ENCODE data around the gene SLC5A8. TPM values are rescaled to one million over a fixed set of nuclear protein-coding genes. Genes with fewer than 3 reads are reported as not detected.

Gene SLC5A8
- total and polyA plus RNA-seq, 2 of the 4 experiments (the other 2 are of a cell fraction), result not detected

DNA sequence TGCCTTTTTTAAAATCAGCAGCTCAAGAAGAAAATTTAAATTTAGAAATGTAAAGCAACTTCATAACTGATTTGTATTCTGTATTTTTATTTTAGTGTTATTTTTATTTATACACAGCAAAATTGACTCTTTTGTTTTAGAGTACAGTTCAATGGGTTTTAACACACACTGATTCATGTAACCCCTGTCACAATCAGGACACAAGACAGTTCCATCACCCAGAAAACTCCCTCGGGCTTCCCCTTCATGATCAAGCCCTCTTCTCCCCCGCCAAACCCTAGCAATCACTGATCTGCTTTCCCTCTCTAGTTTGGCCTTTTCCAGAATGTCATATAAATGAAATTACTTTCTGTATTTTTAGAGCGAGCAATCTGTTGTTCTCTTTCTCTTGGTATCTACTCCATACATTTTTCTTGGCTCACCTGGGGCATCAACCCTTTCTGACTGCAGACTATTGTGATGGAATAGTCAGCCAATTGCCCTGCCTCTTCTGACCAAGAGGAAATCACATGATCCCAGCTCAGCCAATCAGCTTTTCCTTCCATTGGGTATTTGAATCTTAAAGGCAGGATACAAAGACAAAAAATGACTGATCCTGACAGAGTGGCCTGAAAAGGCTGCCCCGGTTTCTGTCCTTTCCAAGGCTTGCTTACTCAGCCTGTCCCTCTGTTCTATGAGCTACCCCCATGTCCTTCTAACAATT lies 5.3 kb downstream of the SLC5A8 start:
- POLR2A ChIA-PET (ENCODE audit: unreplicated experiment), result no interaction called here
- no peak overlapping the region for H3K4ac ChIP-seq (ENCODE audit: low read depth, low read length)
- no CpG with 5 or more reads among the region's 4 CpGs for WGBS, 2 experiments (ENCODE audit: extremely low coverage in 2 of 2, insufficient read length in 1 of 2)

More for the DNA sequence above, 5.3 kb downstream of the SLC5A8 start:
- no peak overlapping the region for H2BK120ac ChIP-seq (ENCODE audit: low read depth, low read length)
- no peak overlapping the region for H3K18ac ChIP-seq (ENCODE audit: low read depth, low read length)
- H3K23ac ChIP-seq (ENCODE audit: low read depth, low read length), result no peak overlapping the region
- no peak overlapping the region for H3K56ac ChIP-seq (ENCODE audit: extremely low read depth, insufficient read depth, low read length)
- H2BK5ac ChIP-seq (ENCODE audit: low read depth, low read length, poor library complexity, severe bottlenecking), result no peak overlapping the region
- H4K91ac ChIP-seq (ENCODE audit: insufficient read depth, low read depth, low read length), result no peak overlapping the region
- dilution Hi-C loops (cut with HindIII; ENCODE audit: low sequenced_read_pairs, unreplicated experiment) (no loop called here), intact Hi-C loops (cut with micrococcal nuclease) (no loop called here), in situ Hi-C loops (cut with MboI; ENCODE audit: low sequenced_read_pairs) (no loop called here)
- peaks cover 8% of the 10 kb centered on the region for H3K27me3 ChIP-seq (ENCODE audit: control insufficient read depth, insufficient read depth, low read length)
- H3K9me1 ChIP-seq (ENCODE audit: insufficient read depth, low read length), result no peaks in the 10 kb centered on the region
- no peak overlapping the region for H3K27ac ChIP-seq (ENCODE audit: insufficient read depth, low read length)
- no peak overlapping the region for H3K14ac ChIP-seq (replicated peaks; ENCODE audit: low read depth, low read length)
- no peak overlapping the region for H4K8ac ChIP-seq (ENCODE audit: low read depth in 2 of 2, low read length in 2 of 2)
- no TSS peak for BruUV-seq (replicated peaks)
- no peak overlapping the region for H3K9ac ChIP-seq (ENCODE audit: low read depth, low read length)
- TF ChIP-seq MAFK (IDR thresholded peaks at IDR 0.05; ENCODE audit: low read depth, low read length) (no peak), FOS (IDR thresholded peaks at IDR 0.05; ENCODE audit: low read depth, low read length) (no peak), RFX5 (IDR thresholded peaks at IDR 0.05; ENCODE audit: low read depth, low read length) (no peak), CHD1 (IDR thresholded peaks at IDR 0.05; ENCODE audit: low read depth, low read length) (no peak), POLR2A (IDR thresholded peaks at IDR 0.05; ENCODE audit: low read depth, low read length) (no peak), BHLHE40 (IDR thresholded peaks at IDR 0.05; ENCODE audit: low read depth, low read length) (no peak), RCOR1 (IDR thresholded peaks at IDR 0.05; ENCODE audit: insufficient replicate concordance, low read length) (no peak), MAZ (IDR thresholded peaks at IDR 0.05; ENCODE audit: borderline replicate concordance, low read depth, low read length) (no peak), SMC3 (IDR thresholded peaks at IDR 0.05; ENCODE audit: low read depth, low read length) (no peak), NFE2L2 (IDR thresholded peaks at IDR 0.05; ENCODE audit: low read depth, low read length) (no peak), RAD21 (IDR thresholded peaks at IDR 0.05; ENCODE audit: low read length) (no peak), MXI1 (IDR thresholded peaks at IDR 0.05; ENCODE audit: borderline replicate concordance, low read depth, low read length) (no peak), CEBPB (IDR thresholded peaks at IDR 0.05; ENCODE audit: low read depth, low read length) (no peak)
- TF ChIP-seq, protein P1, sequence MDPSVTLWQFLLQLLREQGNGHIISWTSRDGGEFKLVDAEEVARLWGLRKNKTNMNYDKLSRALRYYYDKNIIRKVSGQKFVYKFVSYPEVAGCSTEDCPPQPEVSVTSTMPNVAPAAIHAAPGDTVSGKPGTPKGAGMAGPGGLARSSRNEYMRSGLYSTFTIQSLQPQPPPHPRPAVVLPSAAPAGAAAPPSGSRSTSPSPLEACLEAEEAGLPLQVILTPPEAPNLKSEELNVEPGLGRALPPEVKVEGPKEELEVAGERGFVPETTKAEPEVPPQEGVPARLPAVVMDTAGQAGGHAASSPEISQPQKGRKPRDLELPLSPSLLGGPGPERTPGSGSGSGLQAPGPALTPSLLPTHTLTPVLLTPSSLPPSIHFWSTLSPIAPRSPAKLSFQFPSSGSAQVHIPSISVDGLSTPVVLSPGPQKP (IDR thresholded peaks at IDR 0.05; ENCODE audit: borderline replicate concordance, low read depth, low read length), result no peak
- TF ChIP-seq, protein P2, sequence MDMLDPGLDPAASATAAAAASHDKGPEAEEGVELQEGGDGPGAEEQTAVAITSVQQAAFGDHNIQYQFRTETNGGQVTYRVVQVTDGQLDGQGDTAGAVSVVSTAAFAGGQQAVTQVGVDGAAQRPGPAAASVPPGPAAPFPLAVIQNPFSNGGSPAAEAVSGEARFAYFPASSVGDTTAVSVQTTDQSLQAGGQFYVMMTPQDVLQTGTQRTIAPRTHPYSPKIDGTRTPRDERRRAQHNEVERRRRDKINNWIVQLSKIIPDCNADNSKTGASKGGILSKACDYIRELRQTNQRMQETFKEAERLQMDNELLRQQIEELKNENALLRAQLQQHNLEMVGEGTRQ (IDR thresholded peaks at IDR 0.05; ENCODE audit: low read depth, low read length), result no peak
- TF ChIP-seq, protein P3, sequence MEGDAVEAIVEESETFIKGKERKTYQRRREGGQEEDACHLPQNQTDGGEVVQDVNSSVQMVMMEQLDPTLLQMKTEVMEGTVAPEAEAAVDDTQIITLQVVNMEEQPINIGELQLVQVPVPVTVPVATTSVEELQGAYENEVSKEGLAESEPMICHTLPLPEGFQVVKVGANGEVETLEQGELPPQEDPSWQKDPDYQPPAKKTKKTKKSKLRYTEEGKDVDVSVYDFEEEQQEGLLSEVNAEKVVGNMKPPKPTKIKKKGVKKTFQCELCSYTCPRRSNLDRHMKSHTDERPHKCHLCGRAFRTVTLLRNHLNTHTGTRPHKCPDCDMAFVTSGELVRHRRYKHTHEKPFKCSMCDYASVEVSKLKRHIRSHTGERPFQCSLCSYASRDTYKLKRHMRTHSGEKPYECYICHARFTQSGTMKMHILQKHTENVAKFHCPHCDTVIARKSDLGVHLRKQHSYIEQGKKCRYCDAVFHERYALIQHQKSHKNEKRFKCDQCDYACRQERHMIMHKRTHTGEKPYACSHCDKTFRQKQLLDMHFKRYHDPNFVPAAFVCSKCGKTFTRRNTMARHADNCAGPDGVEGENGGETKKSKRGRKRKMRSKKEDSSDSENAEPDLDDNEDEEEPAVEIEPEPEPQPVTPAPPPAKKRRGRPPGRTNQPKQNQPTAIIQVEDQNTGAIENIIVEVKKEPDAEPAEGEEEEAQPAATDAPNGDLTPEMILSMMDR (conservative IDR thresholded peaks at IDR 0.05; ENCODE audit: low read depth, low read length), result no peak
- H2AK5ac ChIP-seq (ENCODE audit: low read depth, low read length), result no peak overlapping the region
- ATAC-seq (ENCODE audit: low read depth), result no peak
- H2BK20ac ChIP-seq (ENCODE audit: low read depth, low read length), result no peak overlapping the region
- no peaks in the 10 kb centered on the region for H4K20me1 ChIP-seq (ENCODE audit: insufficient read depth, low read length)
- H3K36me3 ChIP-seq (ENCODE audit: control insufficient read depth, insufficient read depth, low read length), result no peaks in the 10 kb centered on the region
- no peak overlapping the region for H2AK9ac ChIP-seq (replicated peaks; ENCODE audit: low read depth, low read length, poor library complexity)
- no peak overlapping the region for H4K5ac ChIP-seq (ENCODE audit: low read depth, low read length)
- H2BK15ac ChIP-seq (ENCODE audit: low read depth, low read length), result no peak overlapping the region
- no peak overlapping the region for H3K4me3 ChIP-seq (ENCODE audit: insufficient read depth, low read depth, low read length)
- H2AFZ ChIP-seq (replicated peaks; ENCODE audit: low read length, poor library complexity), result no peak overlapping the region
- no peaks in the 10 kb centered on the region for H3K4me1 ChIP-seq (ENCODE audit: control insufficient read depth, insufficient read depth, low read length)
- no peaks in the 10 kb centered on the region for H3K79me1 ChIP-seq (ENCODE audit: low read depth in 1 of 2, low read length in 2 of 2)
- CTCF ChIA-PET, result interaction anchor here (0.7 kb wide), 1 partner anchor 17 kb away, joined by 4 read pairs; no protein-coding TSS in a partner anchor
- H3K4me2 ChIP-seq (ENCODE audit: low read depth, low read length), result no peak overlapping the region
- H3K9me3 ChIP-seq (ENCODE audit: control insufficient read depth, insufficient read depth, low read length), result no peaks in the 10 kb centered on the region
- no peak for DNase-seq

Measured in IMR-90 (cell line).